K562 (cell line): Measurements from ENCODE around the gene PPP1R12B. TPM values are rescaled to one million over a fixed set of nuclear protein-coding genes. Genes with fewer than 3 reads are reported as not detected.

Experiments used
- CBX5 ChIP-seq: IDR thresholded peaks from 2 replicates; pipeline ENCODE4 v1.6.1; 2014; ENCODE audit warnings: low read depth, borderline replicate concordance
- CCAR2 ChIP-seq: fragments of 200-400 bp; formaldehyde crosslinking; IDR thresholded peaks from 2 replicates; pipeline ENCODE4 v1.6.1; 2017; ENCODE audit warnings: mild to moderate bottlenecking, low read depth, low read length
- FUS ChIP-seq: fragments of 200-400 bp; formaldehyde crosslinking; optimal IDR thresholded peaks from 2 replicates; pipeline ENCODE3; 2017; ENCODE audit warnings: low read depth, low read length
- HES1 ChIP-seq: fragments of 450-650 bp; IDR thresholded peaks from 2 replicates; pipeline ENCODE4 v1.6.1; 2016; ENCODE audit warnings: low read depth, mild to moderate bottlenecking, moderate library complexity
- MAFF ChIP-seq: IDR thresholded peaks from 2 replicates; pipeline ENCODE4 v1.6.1; 2012; ENCODE audit warnings: low read length, improper control_type of control experiment
- MED1 ChIP-seq: sonication (generic); formaldehyde crosslinking; IDR thresholded peaks from 2 replicates; pipeline ENCODE4 v1.8.1; 2023; ENCODE audit warnings: missing genetic modification reagents, borderline replicate concordance
- POLR2H ChIP-seq: IDR thresholded peaks from 2 replicates; pipeline ENCODE4 v1.6.1; 2016; ENCODE audit warnings: missing genetic modification characterization, low read depth, mild to moderate bottlenecking, control low read depth, missing compliant biosample characterization, moderate library complexity
- PTTG1 ChIP-seq: fragments of 450-650 bp; IDR thresholded peaks from 2 replicates; pipeline ENCODE4 v1.6.1; 2016; ENCODE audit warnings: low read depth, mild to moderate bottlenecking, missing genetic modification characterization, missing compliant biosample characterization
- RBM14 ChIP-seq: fragments of 200-400 bp; formaldehyde crosslinking; IDR thresholded peaks from 2 replicates; pipeline ENCODE4 v1.6.1; 2018; ENCODE audit warnings: low read depth, mild to moderate bottlenecking, low read length, moderate library complexity, borderline replicate concordance; ENCODE audit not compliant: insufficient read depth
- RHOXF2B ChIP-seq: fragments of 250-450 bp; sonication (Bioruptor Pico); conservative IDR thresholded peaks from 2 replicates; pipeline ENCODE4 v1.5.1; 2021
- TFAM ChIP-seq: fragments of 250-450 bp; sonication (Bioruptor Pico); conservative IDR thresholded peaks from 2 replicates; pipeline ENCODE4 v1.5.0; 2021; ENCODE audit warnings: mild to moderate bottlenecking, moderate library complexity
- THAP12 ChIP-seq: fragments of 250-450 bp; sonication (Bioruptor Pico); IDR thresholded peaks from 2 replicates; pipeline ENCODE4 v1.9.0; 2021; ENCODE audit warnings: mild to moderate bottlenecking, inconsistent platforms
- ZKSCAN3 ChIP-seq: fragments of 250-450 bp; sonication (Bioruptor Pico); IDR thresholded peaks from 2 replicates; pipeline ENCODE4 v1.4.0; 2020
- ZNF146 ChIP-seq: IDR thresholded peaks from one replicate; pipeline ENCODE4 v1.6.1; 2018; ENCODE audit warnings: missing compliant biosample characterization; ENCODE audit not compliant: unreplicated experiment
- ZNF398 ChIP-seq: fragments of 250-450 bp; sonication (Bioruptor Pico); IDR thresholded peaks from 2 replicates; pipeline ENCODE4 v1.8.0; 2021; ENCODE audit warnings: moderate library complexity, mild to moderate bottlenecking, inconsistent platforms
- polyA plus RNA-seq, 8 experiments: library from polyadenylated mRNA; depleted of rRNA in 4 of 8; stranded (reverse) in 5 of 8; unstranded in 3 of 8; fragments of >200 nt; fragmentation: Nextera tagmentation in 2 of 8; fragmentation: Illumina TruSeq in 1 of 8; extraction: Ambion mirVana in 2 of 8; extraction: Trizol in 1 of 8; gene quantifications; 2 replicates each; pipeline versions ENCODE4 v1.2.1 to v1.2.3, GENCODE V29; 2011 to 2014; ENCODE audit warnings: inconsistent platforms in 1 of 8, missing spikeins in 1 of 8
- total RNA-seq, 7 experiments: library from RNA; depleted of rRNA in 6 of 7; stranded (reverse); fragments of >200 nt in 6 of 7; fragmentation: Illumina TruSeq in 2 of 7; extraction: Trizol in 2 of 7; gene quantifications; 2 replicates each; pipeline versions ENCODE4 v1.2.1 to v1.2.3, GENCODE V29; 2011 to 2021; ENCODE audit warnings: low replicate concordance in 1 of 7
- TF ChIP-seq, protein P1 (sequence below): fragments of 450-650 bp; formaldehyde crosslinking; IDR thresholded peaks from 2 replicates; pipeline ENCODE4 v1.4.0; 2020; ENCODE audit warnings: mild to moderate bottlenecking, mixed read lengths
- TF ChIP-seq, protein P2 (sequence below), 2 experiments: fragments of 450-650 bp; IDR thresholded peaks; 2 replicates each; pipeline ENCODE4 v1.6.1; 2016
- TF ChIP-seq, protein P3 (sequence below): fragments of 450-650 bp; formaldehyde crosslinking; IDR thresholded peaks from 2 replicates; pipeline ENCODE4 v1.4.0; 2022; ENCODE audit warnings: missing genetic modification characterization

Gene PPP1R12B
- total and polyA plus RNA-seq, 9 of the 15 experiments (the other 6 are each of a cell fraction or from before 2014, with no cell fraction given): 0.73 to 16.9 (median 13.6) TPM

GRCh38 chr1:202624088-202624780 lies 275.7 kb downstream of the PPP1R12B start (continued):
- TF ChIP-seq, protein P1, sequence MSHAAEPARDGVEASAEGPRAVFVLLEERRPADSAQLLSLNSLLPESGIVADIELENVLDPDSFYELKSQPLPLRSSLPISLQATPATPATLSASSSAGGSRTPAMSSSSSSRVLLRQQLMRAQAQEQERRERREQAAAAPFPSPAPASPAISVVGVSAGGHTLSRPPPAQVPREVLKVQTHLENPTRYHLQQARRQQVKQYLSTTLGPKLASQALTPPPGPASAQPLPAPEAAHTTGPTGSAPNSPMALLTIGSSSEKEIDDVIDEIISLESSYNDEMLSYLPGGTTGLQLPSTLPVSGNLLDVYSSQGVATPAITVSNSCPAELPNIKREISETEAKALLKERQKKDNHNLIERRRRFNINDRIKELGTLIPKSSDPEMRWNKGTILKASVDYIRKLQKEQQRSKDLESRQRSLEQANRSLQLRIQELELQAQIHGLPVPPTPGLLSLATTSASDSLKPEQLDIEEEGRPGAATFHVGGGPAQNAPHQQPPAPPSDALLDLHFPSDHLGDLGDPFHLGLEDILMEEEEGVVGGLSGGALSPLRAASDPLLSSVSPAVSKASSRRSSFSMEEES: no peak
- TF ChIP-seq RHOXF2B (CRISPR knock-in tag) (no peak), RBM14 (no peak), FUS (no peak), HES1 (no peak), ZKSCAN3 (CRISPR knock-in tag) (no peak), MAFF (no peak), MED1 (CRISPR knock-in tag) (no peak), CBX5 (no peak), CCAR2 (no peak), POLR2H (tag) (no peak), TFAM (CRISPR knock-in tag) (no peak), PTTG1 (no peak), THAP12 (CRISPR knock-in tag) (0 out of 2 replicates have a peak, but pooled peaks have one; percentile 26), ZNF146 (CRISPR knock-in tag) (no peak), ZNF398 (CRISPR knock-in tag) (no peak)
- TF ChIP-seq, protein P2, sequence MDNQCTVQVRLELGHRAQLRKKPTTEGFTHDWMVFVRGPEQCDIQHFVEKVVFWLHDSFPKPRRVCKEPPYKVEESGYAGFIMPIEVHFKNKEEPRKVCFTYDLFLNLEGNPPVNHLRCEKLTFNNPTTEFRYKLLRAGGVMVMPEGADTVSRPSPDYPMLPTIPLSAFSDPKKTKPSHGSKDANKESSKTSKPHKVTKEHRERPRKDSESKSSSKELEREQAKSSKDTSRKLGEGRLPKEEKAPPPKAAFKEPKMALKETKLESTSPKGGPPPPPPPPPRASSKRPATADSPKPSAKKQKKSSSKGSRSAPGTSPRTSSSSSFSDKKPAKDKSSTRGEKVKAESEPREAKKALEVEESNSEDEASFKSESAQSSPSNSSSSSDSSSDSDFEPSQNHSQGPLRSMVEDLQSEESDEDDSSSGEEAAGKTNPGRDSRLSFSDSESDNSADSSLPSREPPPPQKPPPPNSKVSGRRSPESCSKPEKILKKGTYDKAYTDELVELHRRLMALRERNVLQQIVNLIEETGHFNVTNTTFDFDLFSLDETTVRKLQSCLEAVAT (IDR thresholded peaks at IDR 0.05): peak in 1 of 2 experiments; percentile 46; a peak in 1 of 4 replicates
- TF ChIP-seq, protein P3, sequence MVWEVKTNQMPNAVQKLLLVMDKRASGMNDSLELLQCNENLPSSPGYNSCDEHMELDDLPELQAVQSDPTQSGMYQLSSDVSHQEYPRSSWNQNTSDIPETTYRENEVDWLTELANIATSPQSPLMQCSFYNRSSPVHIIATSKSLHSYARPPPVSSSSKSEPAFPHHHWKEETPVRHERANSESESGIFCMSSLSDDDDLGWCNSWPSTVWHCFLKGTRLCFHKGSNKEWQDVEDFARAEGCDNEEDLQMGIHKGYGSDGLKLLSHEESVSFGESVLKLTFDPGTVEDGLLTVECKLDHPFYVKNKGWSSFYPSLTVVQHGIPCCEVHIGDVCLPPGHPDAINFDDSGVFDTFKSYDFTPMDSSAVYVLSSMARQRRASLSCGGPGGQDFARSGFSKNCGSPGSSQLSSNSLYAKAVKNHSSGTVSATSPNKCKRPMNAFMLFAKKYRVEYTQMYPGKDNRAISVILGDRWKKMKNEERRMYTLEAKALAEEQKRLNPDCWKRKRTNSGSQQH (CRISPR knock-in tag): no peak
